IPS-18a (cell line): ENCODE measurements around the gene TMEM132D.
A peak's percentile ranks its signal among the peaks of the same experiment; 100 is the strongest.

Experiments used
- H3K27ac ChIP-seq: one replicate; pipeline ENCODE4 v1.5.1; 2013; ENCODE audit warnings: low read length
- H3K27me3 ChIP-seq: one replicate; pipeline ENCODE4 v1.6.1; 2013; ENCODE audit warnings: mild to moderate bottlenecking, low read length; ENCODE audit not compliant: control insufficient read depth, insufficient read depth
- H3K36me3 ChIP-seq: one replicate; pipeline ENCODE4 v1.6.1; 2013; ENCODE audit warnings: low read depth, low read length; ENCODE audit not compliant: control insufficient read depth
- H3K4me1 ChIP-seq: one replicate; pipeline ENCODE4 v1.6.1; 2013; ENCODE audit warnings: low read depth, low read length; ENCODE audit not compliant: control insufficient read depth
- H3K4me3 ChIP-seq: one replicate; pipeline ENCODE4 v1.5.1; 2013; ENCODE audit warnings: low read length
- H3K9ac ChIP-seq: one replicate; pipeline ENCODE4 v1.6.1; 2013; ENCODE audit warnings: mild to moderate bottlenecking, low read length, moderate library complexity
- H3K9me3 ChIP-seq: one replicate; pipeline ENCODE4 v1.6.1; 2013; ENCODE audit warnings: low read depth, low read length; ENCODE audit not compliant: control insufficient read depth

Gene TMEM132D

GRCh38 chr12:129772501-129773493, 131.0 kb downstream of the TMEM132D start:
- no peak overlapping the region for H3K4me3 ChIP-seq

GRCh38 chr12:129771238-129771637, 132.6 kb downstream of the TMEM132D start:
- H3K27me3 ChIP-seq, result no peaks in the 10 kb centered on the region
- no peak overlapping the region for H3K9ac ChIP-seq
- peak overlapping the region; percentile 31 for H3K4me3 ChIP-seq
- H3K4me1 ChIP-seq, result peaks cover 19% of the 10 kb centered on the region
- H3K27ac ChIP-seq, result peak overlapping the region; percentile 19
- no peaks in the 10 kb centered on the region for H3K36me3 ChIP-seq
- H3K9me3 ChIP-seq, result peaks cover 10% of the 10 kb centered on the region

More at GRCh38 chr12:129772501-129773493, 131.0 kb downstream of the TMEM132D start:
- no peak overlapping the region for H3K9ac ChIP-seq
- H3K4me1 ChIP-seq, result peaks cover 19% of the 10 kb centered on the region
- H3K27me3 ChIP-seq, result no peaks in the 10 kb centered on the region
- peaks cover 5% of the 10 kb centered on the region for H3K9me3 ChIP-seq
- H3K36me3 ChIP-seq, result no peaks in the 10 kb centered on the region
- no peak overlapping the region for H3K27ac ChIP-seq

DNA sequence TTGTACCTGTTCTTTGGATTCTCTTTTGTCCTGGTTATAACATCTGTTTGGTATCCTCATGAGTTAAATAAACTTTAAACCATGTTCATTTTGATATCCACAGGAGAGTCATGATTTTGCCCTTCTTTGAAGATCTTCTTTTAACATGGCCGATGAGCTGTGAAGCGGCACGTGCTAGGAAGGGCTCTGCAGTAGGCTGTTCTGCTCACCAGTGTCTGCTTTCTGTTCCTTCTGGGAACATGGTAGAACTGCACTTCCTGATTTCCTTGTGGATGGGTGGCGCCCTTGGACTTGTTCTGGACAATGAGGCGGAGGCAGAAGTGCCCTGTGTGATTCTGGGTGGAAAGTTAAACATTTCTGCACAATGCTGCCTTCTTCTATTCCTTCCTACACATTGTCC, 138.1 kb downstream of the TMEM132D start:
- Histone ChIP-seq H3K9me3 (peaks cover 13% of the 10 kb centered on the region), H3K9ac (no peak overlapping the region), H3K36me3 (no peaks in the 10 kb centered on the region), H3K4me3 (no peak overlapping the region), H3K27ac (no peak overlapping the region), H3K4me1 (no peaks in the 10 kb centered on the region), H3K27me3 (no peaks in the 10 kb centered on the region)

- H3K4me1 ChIP-seq, result no peaks in the 10 kb centered on the region
- H3K36me3 ChIP-seq, result no peaks in the 10 kb centered on the region
- H3K9ac ChIP-seq, result no peak overlapping the region
- no peaks in the 10 kb centered on the region for H3K27me3 ChIP-seq
- no peak overlapping the region for H3K27ac ChIP-seq
- no peak overlapping the region for H3K4me3 ChIP-seq
- H3K9me3 ChIP-seq, result peaks cover 8% of the 10 kb centered on the region
Observed at GRCh38 chr12:129762436-129762835, 141.4 kb downstream of the TMEM132D start.

GRCh38 chr12:129753586-129753985, 150.2 kb downstream of the TMEM132D start:
- H3K27ac ChIP-seq, result no peak overlapping the region
- H3K27me3 ChIP-seq, result no peaks in the 10 kb centered on the region
- no peak overlapping the region for H3K9ac ChIP-seq
- H3K4me1 ChIP-seq, result no peaks in the 10 kb centered on the region
- H3K9me3 ChIP-seq, result peaks cover 5% of the 10 kb centered on the region
- H3K4me3 ChIP-seq, result no peak overlapping the region
- H3K36me3 ChIP-seq, result no peaks in the 10 kb centered on the region

DNA sequence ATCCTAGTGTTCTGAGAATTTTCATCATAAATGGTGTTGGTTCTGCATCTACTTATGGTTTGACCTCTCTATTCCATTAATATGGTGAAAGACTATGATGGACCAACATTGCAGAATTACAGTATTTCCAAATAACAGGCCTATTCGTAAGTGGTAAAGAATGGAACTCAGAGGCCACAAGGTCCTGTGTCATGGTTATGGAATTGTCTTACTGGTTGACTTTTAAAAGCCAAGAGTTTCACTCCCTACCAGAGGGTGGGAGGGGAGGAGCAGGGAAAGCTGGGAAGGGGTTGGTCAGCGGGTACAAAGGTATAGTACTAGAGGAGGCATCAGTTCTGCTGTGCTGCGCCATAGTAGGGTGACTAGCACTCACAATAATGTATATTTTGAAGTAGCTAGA, 153.4 kb downstream of the TMEM132D start:
- Histone ChIP-seq H3K9me3 (peaks cover 4% of the 10 kb centered on the region), H3K27me3 (no peaks in the 10 kb centered on the region), H3K4me1 (no peaks in the 10 kb centered on the region), H3K9ac (no peak overlapping the region), H3K36me3 (no peaks in the 10 kb centered on the region), H3K27ac (no peak overlapping the region), H3K4me3 (no peak overlapping the region)

- H3K27ac ChIP-seq, result no peak overlapping the region
- H3K27me3 ChIP-seq, result no peaks in the 10 kb centered on the region
- peaks cover 4% of the 10 kb centered on the region for H3K9me3 ChIP-seq
- no peaks in the 10 kb centered on the region for H3K36me3 ChIP-seq
- no peak overlapping the region for H3K9ac ChIP-seq
- H3K4me1 ChIP-seq, result no peaks in the 10 kb centered on the region
- no peak overlapping the region for H3K4me3 ChIP-seq
Observed at GRCh38 chr12:129746318-129746717, 157.5 kb downstream of the TMEM132D start.

DNA sequence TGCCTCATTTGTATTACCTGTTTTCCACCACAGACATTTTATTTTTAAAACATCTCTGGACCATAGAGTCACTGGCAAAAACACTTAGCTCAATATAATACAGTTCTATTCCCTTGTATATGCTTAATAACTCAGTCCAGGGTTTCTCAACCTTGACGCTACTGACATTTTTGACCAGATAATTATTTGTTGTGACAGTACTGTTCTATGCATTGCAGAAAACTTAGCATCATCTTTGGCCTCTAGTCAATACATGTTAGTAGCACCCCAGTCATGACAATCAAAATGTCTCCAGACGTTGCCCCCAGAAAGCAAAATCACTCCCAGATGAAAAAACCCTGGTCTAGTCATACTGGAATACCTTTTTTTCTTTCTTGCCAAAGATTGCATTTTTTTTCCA, 174.7 kb downstream of the TMEM132D start:
- H3K36me3 ChIP-seq, result no peaks in the 10 kb centered on the region
- no peaks in the 10 kb centered on the region for H3K4me1 ChIP-seq
- peaks cover 49% of the 10 kb centered on the region for H3K9me3 ChIP-seq
- H3K27ac ChIP-seq, result no peak overlapping the region
- H3K9ac ChIP-seq, result no peak overlapping the region
- H3K27me3 ChIP-seq, result no peaks in the 10 kb centered on the region
- no peak overlapping the region for H3K4me3 ChIP-seq

- Histone ChIP-seq H3K4me1 (no peaks in the 10 kb centered on the region), H3K4me3 (no peak overlapping the region), H3K27ac (no peak overlapping the region), H3K27me3 (no peaks in the 10 kb centered on the region), H3K36me3 (no peaks in the 10 kb centered on the region), H3K9me3 (peaks cover 44% of the 10 kb centered on the region), H3K9ac (no peak overlapping the region)
Observed at GRCh38 chr12:129727100-129727499, 176.7 kb downstream of the TMEM132D start.

- Histone ChIP-seq H3K36me3 (no peaks in the 10 kb centered on the region), H3K9me3 (peaks cover 24% of the 10 kb centered on the region)
Observed at GRCh38 chr12:129723260-129723659, 180.6 kb downstream of the TMEM132D start.

DNA sequence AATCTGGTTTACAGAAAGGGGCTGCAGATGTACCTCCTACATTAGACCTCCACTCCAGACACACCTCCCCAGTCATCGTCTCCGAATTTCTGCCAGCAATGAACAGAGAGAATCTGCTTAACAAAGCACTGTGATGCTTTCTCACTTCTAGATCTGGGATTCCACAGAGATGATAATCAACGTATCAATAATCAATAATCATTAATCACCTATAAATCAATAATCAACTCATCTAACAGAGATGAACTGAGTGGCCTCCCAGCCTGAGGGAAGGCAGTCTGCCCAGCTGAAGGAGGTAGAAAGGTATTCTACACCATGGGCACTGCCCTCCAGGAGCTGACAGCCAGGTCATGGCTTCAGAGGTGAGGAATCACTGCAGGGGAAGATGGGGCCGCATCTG, 183.2 kb downstream of the TMEM132D start:
- Histone ChIP-seq H3K9ac (no peak overlapping the region), H3K27ac (no peak overlapping the region), H3K4me3 (no peak overlapping the region), H3K4me1 (no peaks in the 10 kb centered on the region), H3K27me3 (no peaks in the 10 kb centered on the region), H3K9me3 (peaks cover 12% of the 10 kb centered on the region), H3K36me3 (no peaks in the 10 kb centered on the region)

More at GRCh38 chr12:129723260-129723659, 180.6 kb downstream of the TMEM132D start:
- Histone ChIP-seq H3K4me1 (no peaks in the 10 kb centered on the region), H3K27ac (no peak overlapping the region), H3K9ac (no peak overlapping the region), H3K4me3 (no peak overlapping the region), H3K27me3 (no peaks in the 10 kb centered on the region)

GRCh38 chr12:129719416-129719815, 184.4 kb downstream of the TMEM132D start:
- H3K4me1 ChIP-seq, result no peaks in the 10 kb centered on the region
- no peak overlapping the region for H3K4me3 ChIP-seq
- no peaks in the 10 kb centered on the region for H3K27me3 ChIP-seq
- no peaks in the 10 kb centered on the region for H3K36me3 ChIP-seq
- no peak overlapping the region for H3K27ac ChIP-seq
- peaks cover 7% of the 10 kb centered on the region for H3K9me3 ChIP-seq
- H3K9ac ChIP-seq, result no peak overlapping the region
